Stimulated activated CD8-positive, alpha-beta memory T cell treated with anti-CD3 and anti-CD28 coated beads, Interleukin-4, amount 100 ng/mL, for 4 hours (primary cell): Measurements from ENCODE around the gene UBXN6.
A peak's percentile ranks its signal among the peaks of the same experiment; 100 is the strongest.

Experiments used
- DNase-seq, 2 donors: peaks; one replicate each; pipeline ENCODE4 v3.0.0-alpha.2; 2020; ENCODE audit warnings: low read depth in 2 of 2, low spot score in 1 of 2

UBXN6 gene

GRCh38 chr19:4493929-4494690, 36.5 kb upstream of the UBXN6 start:
- DNase-seq = no peak

GRCh38 chr19:4493104-4493928, 35.7 kb upstream of the UBXN6 start:
- no peak for DNase-seq

GRCh38 chr19:4492337-4493103, 34.9 kb upstream of the UBXN6 start:
- no peak for DNase-seq

GRCh38 chr19:4491446-4491845, 33.9 kb upstream of the UBXN6 start:
- DNase-seq = no peak

GRCh38 chr19:4488496-4488895, 30.9 kb upstream of the UBXN6 start:
- DNase-seq = no peak

- no peak for DNase-seq
These were observed 30.0 kb upstream of the UBXN6 start for GRCh38 chr19:4487572-4487971.

- DNase-seq = no peak
These were observed 25.8 kb upstream of the UBXN6 start for GRCh38 chr19:4483385-4483784.

GRCh38 chr19:4482721-4483364, 25.2 kb upstream of the UBXN6 start:
- DNase-seq = no peak

GRCh38 chr19:4477034-4477801, 19.6 kb upstream of the UBXN6 start:
- no peak for DNase-seq

- no peak for DNase-seq
These were observed 17.0 kb upstream of the UBXN6 start for GRCh38 chr19:4474514-4475022.

- DNase-seq = no peak
These were observed 16.3 kb upstream of the UBXN6 start for GRCh38 chr19:4473763-4474513.

- DNase-seq = no peak
These were observed 15.6 kb upstream of the UBXN6 start for GRCh38 chr19:4473011-4473762.

- DNase-seq = no peak
These were observed 14.8 kb upstream of the UBXN6 start, which contains the start of gene HDGFL2 for GRCh38 chr19:4472174-4472974. TSS of gene HDGFL2 (plus strand) at chr19:4472297. CDS start at chr19:4472351, 54 bp downstream.

GRCh38 chr19:4471403-4472173, 14.0 kb upstream of the UBXN6 start:
- DNase-seq = peak; percentile 93 to 97

- no peak for DNase-seq
These were observed 10.2 kb upstream of the UBXN6 start for GRCh38 chr19:4467835-4468234.

GRCh38 chr19:4464815-4465581, 7.4 kb upstream of the UBXN6 start:
- no peak for DNase-seq
